HG03103 (cell line): ENCODE data around the gene GRM4.

Experiments used
- ATAC-seq: cut with Tn5 transposase; IDR thresholded peaks from one replicate; pipeline ENCODE4 v1.9.1; 2021; ENCODE audit warnings: low read depth; ENCODE audit not compliant: unreplicated experiment

GRM4 gene

GRCh38 chr6:34113532-34113931 is 32.4 kb downstream of the GRM4 start:
- ATAC-seq: no peak

- ATAC-seq: no peak
These were observed 33.8 kb downstream of the GRM4 start for GRCh38 chr6:34112126-34112525.

GRCh38 chr6:34110610-34111009 is 35.3 kb downstream of the GRM4 start:
- no peak for ATAC-seq

- ATAC-seq: no peak
These were observed 37.7 kb downstream of the GRM4 start for GRCh38 chr6:34108176-34108575.

- ATAC-seq: no peak
These were observed 39.0 kb downstream of the GRM4 start for GRCh38 chr6:34106900-34107299.

GRCh38 chr6:34106421-34106820 is 39.5 kb downstream of the GRM4 start:
- no peak for ATAC-seq

GRCh38 chr6:34104628-34105027 is 41.3 kb downstream of the GRM4 start:
- no peak for ATAC-seq

GRCh38 chr6:34104186-34104585 is 41.7 kb downstream of the GRM4 start:
- no peak for ATAC-seq

GRCh38 chr6:34103321-34103720 is 42.6 kb downstream of the GRM4 start:
- ATAC-seq: no peak

- ATAC-seq: no peak
These were observed 43.2 kb downstream of the GRM4 start for GRCh38 chr6:34102696-34103095.

- ATAC-seq: no peak
These were observed 43.7 kb downstream of the GRM4 start for GRCh38 chr6:34102099-34102656.

- ATAC-seq: no peak
These were observed 45.1 kb downstream of the GRM4 start for GRCh38 chr6:34100788-34101187.

- ATAC-seq: no peak
These were observed 46.0 kb downstream of the GRM4 start for GRCh38 chr6:34099878-34100277.

GRCh38 chr6:34098045-34098936 is 47.6 kb downstream of the GRM4 start:
- ATAC-seq: no peak

GRCh38 chr6:34096814-34097213 is 49.1 kb downstream of the GRM4 start:
- ATAC-seq: no peak

- ATAC-seq: no peak
These were observed 49.7 kb downstream of the GRM4 start for GRCh38 chr6:34096193-34096592.

GRCh38 chr6:34095741-34096140 is 50.1 kb downstream of the GRM4 start:
- ATAC-seq: no peak

- ATAC-seq: no peak
These were observed 50.8 kb downstream of the GRM4 start for GRCh38 chr6:34095136-34095505.

- ATAC-seq: no peak
These were observed 51.3 kb downstream of the GRM4 start for GRCh38 chr6:34094474-34095135.

GRCh38 chr6:34093854-34094430 is 51.9 kb downstream of the GRM4 start:
- no peak for ATAC-seq

GRCh38 chr6:34093206-34093605 is 52.7 kb downstream of the GRM4 start:
- no peak for ATAC-seq
